Astrocyte (in vitro differentiated cells and primary cell): ENCODE measurements around the gene PTPMT1. TPM values are rescaled to one million over a fixed set of nuclear protein-coding genes. Genes with fewer than 3 reads are reported as not detected.
A peak's percentile ranks its signal among the peaks of the same experiment; 100 is the strongest.
"Not testable (repeated sequence)": the region's sequence is repeated elsewhere in the genome, so short reads cannot be mapped to it uniquely, and the experiment has no call there.

Experiments used
- DNase-seq: peaks from one replicate; pipeline ENCODE4 v3.0.0-alpha.2; 2010; ENCODE audit warnings: low read depth
- FAIRE-seq: peaks from 2 replicates; lab custom pipeline; 2011; peaks lifted over from hg19 to GRCh38; lab: Jason Lieb, UNC
- H2AFZ ChIP-seq: 2 replicates; pipeline ENCODE4 v1.6.0; 2012; ENCODE audit warnings: low read depth, low read length, inconsistent platforms
- H3K27ac ChIP-seq: 2 replicates; pipeline ENCODE4 v1.5.1; 2011; ENCODE audit warnings: low read depth, low read length, inconsistent platforms
- H3K27me3 ChIP-seq: 2 replicates; pipeline ENCODE4 v1.6.0; 2011; ENCODE audit warnings: low read length, inconsistent platforms; ENCODE audit not compliant: insufficient read depth
- H3K36me3 ChIP-seq: 2 replicates; pipeline ENCODE4 v1.5.1; 2011; ENCODE audit warnings: low read length, inconsistent platforms; ENCODE audit not compliant: insufficient read depth
- H3K4me1 ChIP-seq: 2 replicates; pipeline ENCODE4 v1.5.1; 2011; ENCODE audit warnings: low read length, inconsistent platforms; ENCODE audit not compliant: insufficient read depth
- H3K4me2 ChIP-seq: 2 replicates; pipeline ENCODE4 v1.6.0; 2012; ENCODE audit warnings: low read length, inconsistent platforms
- H3K4me3 ChIP-seq: 2 replicates; pipeline ENCODE4 v1.5.1; 2011; ENCODE audit warnings: low read depth, mild to moderate bottlenecking, low read length, inconsistent platforms; ENCODE audit not compliant: insufficient read depth
- H3K79me2 ChIP-seq: 2 replicates; pipeline ENCODE4 v1.6.0; 2012; ENCODE audit warnings: mild to moderate bottlenecking, low read length, inconsistent platforms; ENCODE audit not compliant: insufficient read depth
- H3K9ac ChIP-seq: 2 replicates; pipeline ENCODE4 v1.6.0; 2012; ENCODE audit warnings: mild to moderate bottlenecking, low read length, inconsistent platforms
- H3K9me3 ChIP-seq: 2 replicates; pipeline ENCODE4 v1.5.1; 2012; ENCODE audit warnings: low read depth, mild to moderate bottlenecking, low read length, inconsistent platforms; ENCODE audit not compliant: insufficient read depth
- H4K20me1 ChIP-seq: 2 replicates; pipeline ENCODE4 v1.6.0; 2012; ENCODE audit warnings: low read length, inconsistent platforms; ENCODE audit not compliant: insufficient read depth
- H3K27ac Mint-ChIP-seq: one replicate; pipeline ENCODE4 v1.8.0; 2021; ENCODE audit warnings: mild to moderate bottlenecking, mixed read lengths; ENCODE audit not compliant: unreplicated experiment
- H3K27me3 Mint-ChIP-seq: one replicate; pipeline ENCODE4 v1.8.0; 2021; ENCODE audit warnings: low read depth, mixed read lengths; ENCODE audit not compliant: unreplicated experiment
- H3K36me3 Mint-ChIP-seq: one replicate; pipeline ENCODE4 v1.8.0; 2021; ENCODE audit warnings: low read depth, mixed read lengths; ENCODE audit not compliant: unreplicated experiment
- H3K4me1 Mint-ChIP-seq: one replicate; pipeline ENCODE4 v1.8.0; 2021; ENCODE audit warnings: low read depth, mixed read lengths; ENCODE audit not compliant: unreplicated experiment
- H3K4me3 Mint-ChIP-seq: one replicate; pipeline ENCODE4 v1.8.0; 2021; ENCODE audit warnings: mild to moderate bottlenecking, moderate library complexity, mixed read lengths; ENCODE audit not compliant: unreplicated experiment
- H3K9me3 Mint-ChIP-seq: one replicate; pipeline ENCODE4 v1.8.0; 2021; ENCODE audit warnings: mild to moderate bottlenecking, mixed read lengths; ENCODE audit not compliant: unreplicated experiment
- CTCF ChIP-seq: IDR thresholded peaks from 2 replicates; pipeline ENCODE4 v1.5.1; 2011; ENCODE audit warnings: low read depth, mild to moderate bottlenecking, inconsistent platforms, low read length, moderate library complexity; ENCODE audit not compliant: insufficient read depth
- EZH2 ChIP-seq: IDR thresholded peaks from 2 replicates; pipeline ENCODE4 v1.6.1; 2012; ENCODE audit warnings: mild to moderate bottlenecking, low read length, inconsistent platforms; ENCODE audit not compliant: insufficient read depth
- total RNA-seq: library from RNA; stranded (reverse); gene quantifications from 2 replicates; pipeline ENCODE4 v1.2.1, GENCODE V29; 2021

PTPMT1 gene
- total RNA-seq, 1 donor from 2014 or later, result 32.4 TPM

GRCh38 chr11:47545298-47545697, 20.1 kb upstream of the PTPMT1 start:
- Mint-ChIP-seq H3K9me3 (no peaks in the 10 kb centered on the region), H3K36me3 (no peaks in the 10 kb centered on the region), H3K27ac (no peak overlapping the region), H3K4me1 (peaks cover 15% of the 10 kb centered on the region), H3K27me3 (no peaks in the 10 kb centered on the region), H3K4me3 (no peak overlapping the region)
- Histone ChIP-seq H3K4me1 (peaks cover 9% of the 10 kb centered on the region), H3K4me2 (no peak overlapping the region), H3K9me3 (no peaks in the 10 kb centered on the region), H4K20me1 (peaks cover 87% of the 10 kb centered on the region), H3K79me2 (peaks cover 99% of the 10 kb centered on the region), H3K36me3 (peaks cover 3% of the 10 kb centered on the region), H2AFZ (no peak overlapping the region), H3K27me3 (no peaks in the 10 kb centered on the region), H3K9ac (no peak overlapping the region), H3K4me3 (no peak overlapping the region), H3K27ac (no peak overlapping the region)
- FAIRE-seq, result no peak
- no peak for TF ChIP-seq EZH2
- TF ChIP-seq CTCF, result no peak
- DNase-seq, result no peak

- not testable (repeated sequence) for H3K9ac ChIP-seq, DNase-seq, H3K27ac Mint-ChIP-seq, H3K27me3 Mint-ChIP-seq, FAIRE-seq, H3K4me2 ChIP-seq, H3K4me3 ChIP-seq, H3K4me1 ChIP-seq, H3K9me3 ChIP-seq, H3K36me3 Mint-ChIP-seq, H2AFZ ChIP-seq, H3K27ac ChIP-seq, H3K9me3 Mint-ChIP-seq, H3K36me3 ChIP-seq, H3K27me3 ChIP-seq, H3K4me3 Mint-ChIP-seq
- peaks cover 87% of the 10 kb centered on the region for H4K20me1 ChIP-seq
- H3K79me2 ChIP-seq, result peaks cover 100% of the 10 kb centered on the region
- H3K4me1 Mint-ChIP-seq, result peaks cover 13% of the 10 kb centered on the region
These were observed 19.1 kb upstream of the PTPMT1 start for GRCh38 chr11:47546274-47546673.

GRCh38 chr11:47550288-47551047, 14.9 kb upstream of the PTPMT1 start:
- Histone ChIP-seq H3K9ac (no peak overlapping the region), H3K4me3 (no peak overlapping the region), H2AFZ (no peak overlapping the region), H3K36me3 (peaks cover 3% of the 10 kb centered on the region), H3K4me2 (peak overlapping the region; percentile 89), H4K20me1 (peaks cover 60% of the 10 kb centered on the region), H3K79me2 (peaks cover 77% of the 10 kb centered on the region), H3K4me1 (peaks cover 6% of the 10 kb centered on the region), H3K9me3 (no peaks in the 10 kb centered on the region), H3K27me3 (no peaks in the 10 kb centered on the region), H3K27ac (no peak overlapping the region)
- no peak for DNase-seq
- peak overlapping the region; percentile 55 for H3K27ac Mint-ChIP-seq
- FAIRE-seq, result no peak
- H3K9me3 Mint-ChIP-seq, result no peaks in the 10 kb centered on the region
- H3K4me3 Mint-ChIP-seq, result peak overlapping the region; percentile 99
- peaks cover 13% of the 10 kb centered on the region for H3K4me1 Mint-ChIP-seq
- TF ChIP-seq EZH2 (no peak), CTCF (no peak)
- H3K27me3 Mint-ChIP-seq, result no peaks in the 10 kb centered on the region
- peaks cover 5% of the 10 kb centered on the region for H3K36me3 Mint-ChIP-seq
